ENCODE results near the gene CRELD2. TPM values are rescaled to one million over a fixed set of nuclear protein-coding genes. Genes with fewer than 3 reads are reported as not detected.

CRELD2 gene
- total RNA-seq, 4 donors from 2014 or later, result 8.9 to 15.0 (median 13.0) TPM

DNA sequence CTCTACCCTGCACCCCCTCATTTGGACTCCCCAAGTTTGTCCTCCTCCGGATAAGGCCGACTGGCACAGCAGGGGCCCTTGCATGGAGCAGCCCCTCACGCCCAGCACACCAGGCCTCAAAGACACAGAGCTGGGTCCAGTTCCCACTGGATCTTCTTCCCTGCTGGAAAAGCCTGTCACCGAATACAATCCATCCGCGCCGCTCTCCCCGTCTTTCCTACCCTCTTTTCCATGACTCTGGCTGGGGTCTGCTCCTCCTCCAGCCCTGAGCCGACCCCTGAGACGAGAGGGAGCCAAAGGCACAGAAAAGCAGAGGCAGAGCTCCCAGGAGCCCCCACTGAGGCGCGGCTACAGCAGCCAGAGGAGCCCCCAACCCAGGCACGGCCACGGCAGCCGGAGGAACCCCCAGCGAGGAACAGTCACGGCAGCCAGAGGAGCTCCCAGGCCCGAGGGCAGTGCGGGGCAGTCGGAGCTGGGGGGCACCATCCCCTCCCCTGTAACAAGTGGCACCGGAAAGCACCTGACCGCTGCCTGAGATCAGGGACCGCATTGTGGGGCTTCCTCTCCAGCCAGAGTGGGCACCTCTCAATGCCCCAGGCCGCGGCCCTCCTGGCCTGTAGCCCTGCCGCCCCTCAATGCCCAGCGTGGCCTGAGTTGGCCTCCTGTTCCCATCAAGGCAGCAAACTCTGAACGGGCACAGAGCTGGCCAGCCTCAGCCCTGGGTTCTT is 12.2 kb upstream of the CRELD2 start:
- H3K36me3 ChIP-seq, result peaks cover 0 to 73% of the 10 kb centered on the region in 2 donors

DNA sequence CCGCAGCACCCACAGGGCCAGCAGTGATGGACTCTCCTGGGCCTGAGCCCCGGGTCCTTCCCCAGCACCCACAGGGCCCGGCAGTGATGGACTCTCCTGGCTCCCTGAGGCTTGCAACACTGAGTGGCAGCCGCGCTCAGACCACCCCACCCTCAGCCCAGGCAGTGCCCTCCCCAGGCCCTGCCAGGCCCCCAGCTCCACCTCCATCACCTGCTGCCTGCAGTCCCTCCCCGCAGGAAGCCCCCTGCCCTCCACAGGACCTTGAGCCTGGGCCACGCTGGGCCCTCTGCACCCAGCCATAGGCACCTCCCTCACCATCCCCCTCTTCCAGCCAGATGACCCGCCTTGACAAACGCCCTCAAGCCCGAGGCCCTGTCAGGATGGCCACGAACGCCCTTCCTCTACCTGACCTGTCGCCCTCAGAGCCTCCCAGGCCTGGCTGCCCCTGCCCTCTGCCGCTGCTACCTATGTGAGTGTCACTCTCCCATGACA is 11.6 kb upstream of the CRELD2 start:
- no peak overlapping the region for H3K4me3 ChIP-seq
- H3K36me3 ChIP-seq, result peaks cover 0 to 67% of the 10 kb centered on the region in 2 donors
- ATAC-seq (no peak), DNase-seq (no peak)
- H3K4me1 ChIP-seq, result no peaks in the 10 kb centered on the region
- in situ Hi-C loops (cut with MboI; ENCODE audit: low sequenced_read_pairs in 4 of 4), result no loop called here
- TF ChIP-seq POLR2A (IDR thresholded peaks at IDR 0.05), result no peak
- TF ChIP-seq, protein P1, sequence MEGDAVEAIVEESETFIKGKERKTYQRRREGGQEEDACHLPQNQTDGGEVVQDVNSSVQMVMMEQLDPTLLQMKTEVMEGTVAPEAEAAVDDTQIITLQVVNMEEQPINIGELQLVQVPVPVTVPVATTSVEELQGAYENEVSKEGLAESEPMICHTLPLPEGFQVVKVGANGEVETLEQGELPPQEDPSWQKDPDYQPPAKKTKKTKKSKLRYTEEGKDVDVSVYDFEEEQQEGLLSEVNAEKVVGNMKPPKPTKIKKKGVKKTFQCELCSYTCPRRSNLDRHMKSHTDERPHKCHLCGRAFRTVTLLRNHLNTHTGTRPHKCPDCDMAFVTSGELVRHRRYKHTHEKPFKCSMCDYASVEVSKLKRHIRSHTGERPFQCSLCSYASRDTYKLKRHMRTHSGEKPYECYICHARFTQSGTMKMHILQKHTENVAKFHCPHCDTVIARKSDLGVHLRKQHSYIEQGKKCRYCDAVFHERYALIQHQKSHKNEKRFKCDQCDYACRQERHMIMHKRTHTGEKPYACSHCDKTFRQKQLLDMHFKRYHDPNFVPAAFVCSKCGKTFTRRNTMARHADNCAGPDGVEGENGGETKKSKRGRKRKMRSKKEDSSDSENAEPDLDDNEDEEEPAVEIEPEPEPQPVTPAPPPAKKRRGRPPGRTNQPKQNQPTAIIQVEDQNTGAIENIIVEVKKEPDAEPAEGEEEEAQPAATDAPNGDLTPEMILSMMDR (IDR thresholded peaks at IDR 0.05 in 4 of 5, conservative IDR thresholded peaks at IDR 0.05 in 1 of 5), result no peak
- H3K9me3 ChIP-seq, result no peaks in the 10 kb centered on the region
- intact Hi-C loops (cut with DNase I; ENCODE audit: low total_unique reads), result no loop called here
- no peaks in the 10 kb centered on the region for H3K27me3 ChIP-seq
- no peak overlapping the region for H3K27ac ChIP-seq

More for the DNA sequence above, 12.2 kb upstream of the CRELD2 start:
- TF ChIP-seq, protein P1 (IDR thresholded peaks at IDR 0.05 in 4 of 5, conservative IDR thresholded peaks at IDR 0.05 in 1 of 5), result no peak
- no peak for TF ChIP-seq POLR2A (IDR thresholded peaks at IDR 0.05)
- Histone ChIP-seq H3K4me1 (no peaks in the 10 kb centered on the region), H3K4me3 (no peak overlapping the region), H3K27me3 (no peaks in the 10 kb centered on the region), H3K27ac (no peak overlapping the region), H3K9me3 (no peaks in the 10 kb centered on the region)
- intact Hi-C loops (cut with DNase I; ENCODE audit: low total_unique reads) (no loop called here), in situ Hi-C loops (cut with MboI; ENCODE audit: low sequenced_read_pairs in 4 of 4) (no loop called here)
- ATAC-seq (no peak), DNase-seq (no peak)

DNA sequence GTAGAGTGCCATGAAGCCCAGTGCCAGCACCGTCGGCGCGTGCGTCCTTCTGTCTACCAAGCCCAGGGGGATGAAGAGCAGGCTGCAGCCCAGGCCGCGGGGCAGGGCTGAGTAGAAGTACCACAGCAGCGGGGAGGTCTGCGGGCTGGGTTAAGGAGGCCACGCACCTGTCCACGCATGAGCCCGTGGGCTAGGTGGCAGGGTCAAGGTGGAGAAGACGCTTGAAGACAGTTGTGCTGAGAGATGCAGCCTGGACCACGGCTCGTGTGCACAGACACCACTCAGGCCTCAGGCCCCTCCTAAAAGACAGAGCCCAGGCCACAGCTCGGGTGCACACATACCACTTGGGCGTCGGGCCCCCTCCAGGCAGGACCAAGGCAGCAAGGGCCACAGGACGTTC is 10.6 kb upstream of the CRELD2 start:
- DNase-seq, result no peak
- intact Hi-C loops (cut with DNase I; ENCODE audit: low total_unique reads) (no loop called here), in situ Hi-C loops (cut with MboI; ENCODE audit: low sequenced_read_pairs in 4 of 4) (no loop called here)
- no peak overlapping the region for H3K4me3 ChIP-seq
- TF ChIP-seq, protein P1 (IDR thresholded peaks at IDR 0.05 in 4 of 5, conservative IDR thresholded peaks at IDR 0.05 in 1 of 5), result no peak
- no peak for TF ChIP-seq POLR2A (IDR thresholded peaks at IDR 0.05)
- peaks cover 0 to 64% of the 10 kb centered on the region in 2 donors for H3K36me3 ChIP-seq
- no peak overlapping the region for H3K27ac ChIP-seq
- no peak for ATAC-seq
- no peaks in the 10 kb centered on the region for H3K27me3 ChIP-seq
- H3K9me3 ChIP-seq, result no peaks in the 10 kb centered on the region
- no peaks in the 10 kb centered on the region for H3K4me1 ChIP-seq

DNA sequence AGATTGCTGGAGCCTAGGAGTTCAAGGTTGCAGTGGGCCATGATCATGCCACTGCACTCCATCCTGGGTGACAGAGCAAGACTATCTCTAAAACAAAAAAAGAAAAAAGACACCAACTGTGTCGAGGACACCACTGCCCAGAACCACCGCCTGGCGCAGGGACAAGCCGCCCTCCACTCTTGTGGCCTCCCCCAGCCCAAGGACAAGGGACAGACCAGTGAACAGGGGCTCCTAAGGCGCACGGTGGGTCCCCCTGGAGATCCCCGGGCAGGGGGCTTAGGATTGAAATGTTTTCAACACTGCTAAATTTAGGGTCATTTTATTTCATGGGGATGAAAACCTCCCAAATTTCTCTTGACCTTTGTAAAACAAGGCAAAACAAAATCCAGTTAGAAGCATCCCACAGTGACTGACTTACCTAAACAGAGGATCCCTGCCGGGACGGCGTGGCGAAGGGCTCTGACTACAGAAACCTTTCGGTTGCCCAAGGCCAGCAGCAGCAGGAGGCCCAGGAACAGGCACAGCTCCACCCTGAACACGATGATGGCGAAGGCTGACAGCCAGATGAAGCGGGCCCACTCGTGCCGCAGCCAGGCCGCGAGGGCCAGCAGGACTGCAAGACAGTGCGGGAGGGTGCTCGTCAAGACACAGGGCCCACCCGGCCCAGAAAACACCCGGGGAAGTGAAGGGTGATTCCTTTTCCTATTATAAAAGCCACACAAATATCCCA is 8.8 kb upstream of the CRELD2 start:
- Histone ChIP-seq H3K27me3 (no peaks in the 10 kb centered on the region), H3K4me3 (no peak overlapping the region), H3K9me3 (no peaks in the 10 kb centered on the region), H3K27ac (no peak overlapping the region), H3K4me1 (no peaks in the 10 kb centered on the region), H3K36me3 (peaks cover 0 to 56% of the 10 kb centered on the region in 2 donors)
- DNase-seq, result no peak
- in situ Hi-C loops (cut with MboI; ENCODE audit: low sequenced_read_pairs in 4 of 4), result loop anchor here in 2 of 4 donors (10.0 kb wide), 2 partner anchors 55 to 135 kb away; partner anchors contain the start of gene ZBED4 (in 1 of the 2)
- intact Hi-C loops (cut with DNase I; ENCODE audit: low total_unique reads), result no loop called here
- TF ChIP-seq, protein P1 (IDR thresholded peaks at IDR 0.05 in 4 of 5, conservative IDR thresholded peaks at IDR 0.05 in 1 of 5), result no peak
- TF ChIP-seq POLR2A (IDR thresholded peaks at IDR 0.05), result no peak
- no peak for ATAC-seq

Measured in gastrocnemius medialis (tissue), 4 donors.